OCI-LY3 (cell line): ENCODE measurements around the gene ZBTB7C.

ENCODE experiments used
- H2AFZ ChIP-seq: fragments of 200-600, 300-600 bp; shearing (Covaris generic); 2 replicates; pipeline ENCODE4 v1.6.0; 2014; ENCODE audit warnings: antibody characterized with exemption, low read depth, low read length
- H3K27ac ChIP-seq: fragments of 200-600, 300-600 bp; sonication (generic); 2 replicates; pipeline ENCODE4 v1.5.1; 2014; ENCODE audit warnings: mild to moderate bottlenecking, low read length, moderate library complexity, mixed read lengths
- H3K27me3 ChIP-seq: fragments of 200-600, 300-600 bp; sonication (generic); 2 replicates; pipeline ENCODE4 v1.6.1; 2014; ENCODE audit warnings: low read depth, low read length, mixed read lengths
- H3K36me3 ChIP-seq: fragments of 200-600, 300-600 bp; sonication (generic); replicated peaks from 2 replicates; pipeline ENCODE3; 2014; ENCODE audit warnings: low read depth, low read length, mixed read lengths
- H3K4me1 ChIP-seq: fragments of 300-600, 200-600 bp; sonication (generic); 2 replicates; pipeline ENCODE4 v1.6.1; 2014; ENCODE audit warnings: low read length, mixed read lengths
- H3K4me2 ChIP-seq: fragments of 200-600, 300-600 bp; sonication (generic); 2 replicates; pipeline ENCODE4 v1.6.1; 2014; ENCODE audit warnings: low read length, mixed read lengths
- H3K4me3 ChIP-seq: fragments of 300-600, 200-600 bp; sonication (generic); 2 replicates; pipeline ENCODE4 v1.5.1; 2014; ENCODE audit warnings: antibody characterized with exemption, mild to moderate bottlenecking, low read length, moderate library complexity
- H3K79me2 ChIP-seq: fragments of 300-600, 200-600 bp; shearing (Covaris generic); 2 replicates; pipeline ENCODE4 v1.6.1; 2014; ENCODE audit warnings: mild to moderate bottlenecking, low read length, mixed read lengths
- H3K9ac ChIP-seq: fragments of 300-600, 200-600 bp; shearing (Covaris generic); 2 replicates; pipeline ENCODE4 v1.6.0; 2014; ENCODE audit warnings: mild to moderate bottlenecking, low read length, moderate library complexity
- H3K9me3 ChIP-seq: fragments of 200-600, 300-600 bp; shearing (Covaris generic); 2 replicates; pipeline ENCODE4 v1.6.1; 2014; ENCODE audit warnings: low read length, mixed read lengths; ENCODE audit not compliant: insufficient read depth
- H4K20me1 ChIP-seq: fragments of 200-600, 300-600 bp; sonication (generic); 2 replicates; pipeline ENCODE4 v1.6.1; 2016; ENCODE audit warnings: low read length, mixed read lengths; ENCODE audit not compliant: insufficient read depth
- EZH2phosphoT487 ChIP-seq: fragments of 200-600 bp; shearing (Covaris generic); IDR thresholded peaks from 2 replicates; pipeline ENCODE4 v1.6.1; 2018; ENCODE audit warnings: antibody characterized with exemption, mixed run types, low read depth
- TF ChIP-seq, protein P1 (sequence below): fragments of 200-600, 300-600 bp; sonication (generic); IDR thresholded peaks from 2 replicates; pipeline ENCODE4 v1.5.1; 2014; ENCODE audit warnings: antibody characterized with exemption, low read length, low read depth

Gene ZBTB7C

DNA sequence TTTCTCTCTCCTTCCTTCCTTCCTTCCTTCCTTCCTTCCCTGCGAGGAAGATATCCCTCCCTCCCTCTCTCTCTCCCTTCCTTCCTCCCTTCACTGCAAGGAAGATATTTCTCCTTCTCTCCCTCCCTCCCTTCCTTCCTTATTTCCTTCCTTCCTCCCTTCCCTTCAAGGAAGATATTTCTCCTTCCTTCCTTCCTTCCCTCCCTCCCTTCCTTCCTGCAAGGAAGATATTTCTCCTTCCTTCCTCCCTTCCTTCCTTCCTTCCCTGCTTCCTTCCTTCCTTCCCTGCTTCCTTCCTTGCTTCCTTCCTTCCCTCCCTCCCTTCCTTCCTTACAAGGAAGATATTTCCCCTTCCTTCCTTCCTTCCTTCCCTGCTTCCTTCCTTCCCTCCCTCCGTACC, 229.5 kb downstream of the ZBTB7C start:
- Histone ChIP-seq H3K27ac (no peak overlapping the region), H3K4me3 (no peak overlapping the region), H3K27me3 (peaks cover 43% of the 10 kb centered on the region), H2AFZ (no peak overlapping the region), H3K4me1 (no peaks in the 10 kb centered on the region), H3K9me3 (no peaks in the 10 kb centered on the region), H3K79me2 (no peaks in the 10 kb centered on the region), H3K9ac (no peak overlapping the region), H4K20me1 (no peaks in the 10 kb centered on the region), H3K4me2 (no peak overlapping the region), H3K36me3 (no peaks in the 10 kb centered on the region)
- TF ChIP-seq EZH2phosphoT487 = no peak
- TF ChIP-seq, protein P1, sequence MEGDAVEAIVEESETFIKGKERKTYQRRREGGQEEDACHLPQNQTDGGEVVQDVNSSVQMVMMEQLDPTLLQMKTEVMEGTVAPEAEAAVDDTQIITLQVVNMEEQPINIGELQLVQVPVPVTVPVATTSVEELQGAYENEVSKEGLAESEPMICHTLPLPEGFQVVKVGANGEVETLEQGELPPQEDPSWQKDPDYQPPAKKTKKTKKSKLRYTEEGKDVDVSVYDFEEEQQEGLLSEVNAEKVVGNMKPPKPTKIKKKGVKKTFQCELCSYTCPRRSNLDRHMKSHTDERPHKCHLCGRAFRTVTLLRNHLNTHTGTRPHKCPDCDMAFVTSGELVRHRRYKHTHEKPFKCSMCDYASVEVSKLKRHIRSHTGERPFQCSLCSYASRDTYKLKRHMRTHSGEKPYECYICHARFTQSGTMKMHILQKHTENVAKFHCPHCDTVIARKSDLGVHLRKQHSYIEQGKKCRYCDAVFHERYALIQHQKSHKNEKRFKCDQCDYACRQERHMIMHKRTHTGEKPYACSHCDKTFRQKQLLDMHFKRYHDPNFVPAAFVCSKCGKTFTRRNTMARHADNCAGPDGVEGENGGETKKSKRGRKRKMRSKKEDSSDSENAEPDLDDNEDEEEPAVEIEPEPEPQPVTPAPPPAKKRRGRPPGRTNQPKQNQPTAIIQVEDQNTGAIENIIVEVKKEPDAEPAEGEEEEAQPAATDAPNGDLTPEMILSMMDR = no peak

DNA sequence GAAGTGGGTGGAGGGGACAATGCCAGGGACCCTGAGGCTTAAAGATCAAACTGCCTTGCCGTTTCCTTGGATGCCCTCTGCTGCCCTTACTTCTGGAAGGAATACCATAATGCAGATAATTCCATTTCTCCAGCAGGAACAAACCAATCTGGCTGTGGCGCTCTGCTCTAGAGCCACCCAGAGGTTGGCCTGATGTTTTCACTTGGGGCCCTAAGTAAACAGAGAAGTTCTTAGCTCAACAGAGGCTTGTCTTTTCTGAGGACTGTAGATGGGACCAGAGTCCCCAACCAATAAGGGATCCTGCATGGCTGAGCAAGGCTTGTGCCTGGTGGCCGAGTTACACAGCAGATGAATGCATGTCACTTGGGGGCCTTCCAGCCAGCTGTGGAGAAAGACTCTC, 230.2 kb downstream of the ZBTB7C start:
- H2AFZ ChIP-seq = no peak overlapping the region
- H3K4me3 ChIP-seq = no peak overlapping the region
- no peak for TF ChIP-seq EZH2phosphoT487
- no peaks in the 10 kb centered on the region for H3K79me2 ChIP-seq
- no peaks in the 10 kb centered on the region for H3K36me3 ChIP-seq
- H3K27ac ChIP-seq = no peak overlapping the region
- H3K9me3 ChIP-seq = no peaks in the 10 kb centered on the region
- no peaks in the 10 kb centered on the region for H3K4me1 ChIP-seq
- H3K4me2 ChIP-seq = no peak overlapping the region
- H3K27me3 ChIP-seq = peaks cover 37% of the 10 kb centered on the region
- no peak overlapping the region for H3K9ac ChIP-seq
- H4K20me1 ChIP-seq = no peaks in the 10 kb centered on the region

DNA sequence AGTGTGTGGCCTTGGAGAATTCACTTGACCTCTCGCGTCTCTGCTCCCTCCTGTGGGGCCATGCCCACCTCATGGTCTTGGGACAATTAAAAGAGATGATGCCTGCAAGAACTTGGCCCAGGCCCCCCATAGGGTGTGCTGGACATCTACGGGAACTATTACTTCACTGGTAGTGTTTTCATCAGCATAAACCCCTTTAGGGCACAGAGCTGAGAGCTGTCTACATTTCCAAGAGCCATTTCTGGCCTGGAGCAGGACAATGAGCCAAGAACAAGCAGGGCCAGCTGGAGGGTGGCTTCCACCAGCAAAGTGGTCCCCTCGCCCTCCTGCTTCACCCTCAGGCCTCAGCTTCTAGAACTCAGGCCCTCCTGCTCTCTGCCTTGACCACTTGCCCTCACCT, 232.3 kb downstream of the ZBTB7C start:
- Histone ChIP-seq H3K79me2 (no peaks in the 10 kb centered on the region), H3K27me3 (peaks cover 24% of the 10 kb centered on the region), H3K4me1 (no peaks in the 10 kb centered on the region), H3K9me3 (no peaks in the 10 kb centered on the region), H3K4me2 (no peak overlapping the region), H3K36me3 (no peaks in the 10 kb centered on the region), H4K20me1 (no peaks in the 10 kb centered on the region), H3K9ac (no peak overlapping the region), H2AFZ (no peak overlapping the region), H3K27ac (no peak overlapping the region), H3K4me3 (no peak overlapping the region)
- TF ChIP-seq, protein P1 = no peak

DNA sequence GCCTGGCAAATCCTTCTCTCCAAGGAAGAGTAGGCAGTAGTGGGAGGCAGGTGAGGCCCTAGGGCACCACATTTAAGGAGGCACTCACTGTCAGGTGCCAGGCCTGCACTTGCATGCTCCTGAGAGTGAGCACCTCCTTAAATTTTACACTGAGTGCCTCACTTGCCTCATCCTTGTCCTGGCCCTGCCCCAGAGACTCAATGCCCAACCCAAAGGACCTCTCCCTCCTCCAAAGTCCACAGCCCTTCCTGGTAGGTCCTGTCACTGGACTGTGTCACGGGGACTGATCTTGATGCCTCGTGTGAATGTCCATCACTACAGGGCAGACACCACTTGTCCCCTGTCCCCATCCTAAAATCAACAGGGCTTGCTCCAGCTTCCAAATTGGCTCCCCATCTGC, 235.6 kb downstream of the ZBTB7C start:
- TF ChIP-seq, protein P1 = no peak
- no peak for TF ChIP-seq EZH2phosphoT487
- no peak overlapping the region for H2AFZ ChIP-seq
- peaks cover 26% of the 10 kb centered on the region for H3K27me3 ChIP-seq

More for the DNA sequence above, 235.6 kb downstream of the ZBTB7C start:
- Histone ChIP-seq H3K27ac (no peak overlapping the region), H3K79me2 (no peaks in the 10 kb centered on the region), H3K4me2 (no peak overlapping the region), H3K4me1 (no peaks in the 10 kb centered on the region), H3K9ac (no peak overlapping the region), H4K20me1 (no peaks in the 10 kb centered on the region), H3K9me3 (no peaks in the 10 kb centered on the region), H3K36me3 (no peaks in the 10 kb centered on the region), H3K4me3 (no peak overlapping the region)
